Left ventricle myocardium inferior (tissue), 1 donor: ENCODE data around the gene PLEKHA7. TPM values are rescaled to one million over a fixed set of nuclear protein-coding genes. Genes with fewer than 3 reads are reported as not detected.
"Not testable (repeated sequence)": the region's sequence is repeated elsewhere in the genome, so short reads cannot be mapped to it uniquely, and the experiment has no call there.

ENCODE experiments used
- DNase-seq: peaks from one replicate; pipeline ENCODE4 v3.0.0-alpha.2; 2020
- H3K27ac ChIP-seq: fragments of 200-600 bp; replicated peaks from 2 replicates; pipeline ENCODE4 v1.8.0; 2021
- H3K27me3 ChIP-seq: fragments of 200-600 bp; 2 replicates; pipeline ENCODE4 v1.8.0; 2021; ENCODE audit warnings: low read depth
- H3K36me3 ChIP-seq: fragments of 200-600 bp; 2 replicates; pipeline ENCODE4 v1.8.0; 2021
- H3K4me1 ChIP-seq: fragments of 200-600 bp; 2 replicates; pipeline ENCODE4 v1.8.0; 2021
- H3K4me3 ChIP-seq: fragments of 200-600 bp; 2 replicates; pipeline ENCODE4 v1.8.0; 2021; ENCODE audit warnings: mild to moderate bottlenecking, moderate library complexity
- H3K9me3 ChIP-seq: fragments of 200-600 bp; replicated peaks from 2 replicates; pipeline ENCODE4 v1.8.0; 2021
- CTCF ChIP-seq: fragments of 200-600 bp; IDR thresholded peaks from 2 replicates; pipeline ENCODE4 v1.8.0; 2021; ENCODE audit warnings: antibody characterized with exemption, mild to moderate bottlenecking, borderline replicate concordance
- intact Hi-C: fragments of 100-400 bp; cut with micrococcal nuclease; formaldehyde crosslinking; loops from one replicate; pipeline ENCODE4 v1.11.0; 2022
- total RNA-seq: library from RNA; stranded (reverse); fragmentation: NEBNext Ultra II Directional; extraction: Animal tissue kit (Norgen Biotek cat#: 25700); gene quantifications from one replicate; pipeline ENCODE4 v1.2.1, GENCODE V29; 2021
- donor health status: DM: no; HTN: yes; CAD: no; lungs with severe emphysema.

The PLEKHA7 gene
- total RNA-seq, 1 donor from 2014 or later = 33.2 TPM

- no peak for TF ChIP-seq CTCF
- no peaks in the 10 kb centered on the region for H3K27me3 ChIP-seq
- H3K4me1 ChIP-seq = no peaks in the 10 kb centered on the region
- no peak for DNase-seq
- H3K9me3 ChIP-seq = no peaks in the 10 kb centered on the region
- H3K27ac ChIP-seq = no peak overlapping the region
- no peak overlapping the region for H3K4me3 ChIP-seq
- no peaks in the 10 kb centered on the region for H3K36me3 ChIP-seq
- intact Hi-C loops = no loop called here
These were observed 9.6 kb downstream of the PLEKHA7 start for GRCh38 chr11:17004486-17005148.

- TF ChIP-seq CTCF = no peak
- no peak for DNase-seq
- no peak overlapping the region for H3K4me3 ChIP-seq
These were observed 10.8 kb downstream of the PLEKHA7 start for GRCh38 chr11:17003426-17003825.

GRCh38 chr11:17002543-17002942, 11.7 kb downstream of the PLEKHA7 start:
- Histone ChIP-seq H3K27ac (no peak overlapping the region), H3K4me3 (no peak overlapping the region), H3K9me3 (no peaks in the 10 kb centered on the region), H3K27me3 (no peaks in the 10 kb centered on the region), H3K4me1 (peaks cover 7% of the 10 kb centered on the region), H3K36me3 (no peaks in the 10 kb centered on the region)
- intact Hi-C loops = no loop called here
- DNase-seq = no peak
- TF ChIP-seq CTCF = no peak

More at GRCh38 chr11:17003426-17003825, 10.8 kb downstream of the PLEKHA7 start:
- no peaks in the 10 kb centered on the region for H3K9me3 ChIP-seq
- no peak overlapping the region for H3K27ac ChIP-seq
- intact Hi-C loops = no loop called here
- H3K27me3 ChIP-seq = no peaks in the 10 kb centered on the region
- H3K36me3 ChIP-seq = no peaks in the 10 kb centered on the region
- H3K4me1 ChIP-seq = no peaks in the 10 kb centered on the region

- TF ChIP-seq CTCF = no peak
- H3K4me1 ChIP-seq = peaks cover 15% of the 10 kb centered on the region
- no peaks in the 10 kb centered on the region for H3K36me3 ChIP-seq
- H3K4me3 ChIP-seq = no peak overlapping the region
- no peaks in the 10 kb centered on the region for H3K27me3 ChIP-seq
- intact Hi-C loops = no loop called here
- H3K9me3 ChIP-seq = no peaks in the 10 kb centered on the region
- no peak overlapping the region for H3K27ac ChIP-seq
- DNase-seq = no peak
These were observed 12.4 kb downstream of the PLEKHA7 start for GRCh38 chr11:17001806-17002205.

GRCh38 chr11:17000987-17001386, 13.2 kb downstream of the PLEKHA7 start:
- TF ChIP-seq CTCF = no peak
- Histone ChIP-seq H3K9me3 (no peaks in the 10 kb centered on the region), H3K27ac (no peak overlapping the region), H3K4me1 (peaks cover 23% of the 10 kb centered on the region), H3K36me3 (no peaks in the 10 kb centered on the region), H3K4me3 (no peak overlapping the region), H3K27me3 (no peaks in the 10 kb centered on the region)
- no peak for DNase-seq
- intact Hi-C loops = no loop called here

GRCh38 chr11:17000253-17000652, 14.0 kb downstream of the PLEKHA7 start:
- peaks cover 28% of the 10 kb centered on the region for H3K4me1 ChIP-seq
- intact Hi-C loops, H3K27me3 ChIP-seq, H3K4me3 ChIP-seq, DNase-seq, H3K9me3 ChIP-seq, H3K36me3 ChIP-seq, H3K27ac ChIP-seq: not testable (repeated sequence)
